ENCODE measurements around the gene ZKSCAN8. TPM values are rescaled to one million over a fixed set of nuclear protein-coding genes. Genes with fewer than 3 reads are reported as not detected.
"Not testable (repeated sequence)": the region's sequence is repeated elsewhere in the genome, so short reads cannot be mapped to it uniquely, and the experiment has no call there.

The ZKSCAN8 gene
- total RNA-seq (2014; rRNA removed), result 10.3 and 12.0 TPM in 2 replicates
- Bru-seq, nascent RNA, result percentile 93 among the genes with signal in this experiment
- percentile 88 among the genes with signal in this experiment for BruChase-seq, experiment 1, labeled RNA remaining after a 6-hour chase
- percentile 97 among the genes with signal in this experiment for BruChase-seq, experiment 2, labeled RNA remaining after a 2-hour chase
- long read RNA-seq, full-length matches to known transcripts, result 2 of 7 reads
- long read RNA-seq, partial matches to known transcripts, result 0 of 7 reads
- long read RNA-seq, other reads (novel, unspliced or antisense), result 5 of 7 reads

DNA sequence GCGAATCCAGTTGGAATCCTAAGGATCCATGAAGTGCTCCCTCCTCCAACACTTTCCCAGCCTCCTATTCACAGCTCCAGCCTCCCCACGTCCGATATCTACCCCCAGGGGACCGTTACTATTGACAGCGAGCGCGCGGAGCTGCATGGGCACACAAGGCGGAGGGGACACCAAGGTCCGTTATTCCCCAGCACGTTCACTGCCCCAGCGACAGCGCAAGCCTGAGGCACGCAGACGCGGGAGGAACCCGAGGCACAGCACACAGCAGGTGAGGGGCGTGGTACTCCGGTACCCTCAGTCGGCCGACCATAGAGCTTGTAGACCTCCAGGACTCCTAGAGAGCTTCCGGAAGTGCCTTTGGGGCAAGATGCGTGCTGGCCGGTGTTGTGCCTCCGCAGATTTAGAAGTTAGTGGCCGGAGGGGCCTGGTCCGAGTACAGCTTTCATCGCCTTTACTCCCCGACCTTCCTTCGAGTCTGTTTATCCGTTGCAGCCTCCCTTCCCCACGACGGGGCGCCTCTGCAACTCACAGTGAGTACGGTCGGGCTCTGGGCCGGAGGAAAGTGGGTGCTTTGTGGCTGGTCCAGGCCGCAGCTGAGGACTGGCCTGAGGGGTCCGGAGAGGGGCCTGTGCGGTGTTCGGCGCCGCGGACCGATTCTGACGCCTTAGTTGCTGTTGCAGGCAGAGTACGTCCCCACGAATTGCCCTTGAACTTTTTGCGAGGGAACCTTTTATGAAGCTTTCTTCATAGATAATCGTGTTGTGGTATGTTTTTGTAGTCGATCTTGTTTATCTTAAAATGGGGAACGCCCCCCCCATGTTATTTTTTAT, at the start of gene ZKSCAN8:
Gene ZKSCAN8, plus strand, starts transcription at position 384 of the 830 bp plus-strand sequence. CDS start 6,525 bp downstream, outside the sequence.
- Histone ChIP-seq H3F3A (ENCODE audit: low read length, unreplicated experiment) (no peaks in the 10 kb centered on the region), H3K4me3 (ENCODE audit: low read length) (peak within 1 kb of the TSS; percentile 82), H2AFZ (ENCODE audit: low read length) (peak within 1 kb of the TSS; percentile 99), H3K36me3 (ENCODE audit: low read depth, low read length) (peaks cover 22% of the 10 kb centered on the region; the same call in 1 of the 2 replicates), H4K20me1 (ENCODE audit: low read length) (peaks cover 12% of the 10 kb centered on the region), H3K79me2 (ENCODE audit: low read length) (peaks cover 49% of the 10 kb centered on the region), H3K9me3 (ENCODE audit: low read length) (no peaks in the 10 kb centered on the region), H3K27ac (ENCODE audit: low read length) (no peak within 1 kb of the TSS), H3K27me3 (ENCODE audit: low read length) (no peaks in the 10 kb centered on the region), H3K4me1 (ENCODE audit: insufficient read depth, low read length) (peaks cover 23% of the 10 kb centered on the region), H3K9ac (ENCODE audit: low read length) (peak within 1 kb of the TSS; percentile 87), H3K9me2 (replicated peaks; ENCODE audit: low read length) (no peaks in the 10 kb centered on the region), H3K4me2 (ENCODE audit: low read length) (peak within 1 kb of the TSS; percentile 90)
- CTCF ChIA-PET, result no interaction called here
- POLR2A ChIA-PET (ENCODE audit: unreplicated experiment), result interaction anchor here (0.6 to 0.7 kb wide), 2 partner anchors 37 to 347 kb away, joined by 3 to 22 read pairs; no protein-coding TSS in a partner anchor
- ATAC-seq (peak; percentile 88), DNase-seq (peak; percentile 93)
- TSS peak; percentile 62 for BruUV-seq (replicated peaks)
- TF ChIP-seq, protein P1, sequence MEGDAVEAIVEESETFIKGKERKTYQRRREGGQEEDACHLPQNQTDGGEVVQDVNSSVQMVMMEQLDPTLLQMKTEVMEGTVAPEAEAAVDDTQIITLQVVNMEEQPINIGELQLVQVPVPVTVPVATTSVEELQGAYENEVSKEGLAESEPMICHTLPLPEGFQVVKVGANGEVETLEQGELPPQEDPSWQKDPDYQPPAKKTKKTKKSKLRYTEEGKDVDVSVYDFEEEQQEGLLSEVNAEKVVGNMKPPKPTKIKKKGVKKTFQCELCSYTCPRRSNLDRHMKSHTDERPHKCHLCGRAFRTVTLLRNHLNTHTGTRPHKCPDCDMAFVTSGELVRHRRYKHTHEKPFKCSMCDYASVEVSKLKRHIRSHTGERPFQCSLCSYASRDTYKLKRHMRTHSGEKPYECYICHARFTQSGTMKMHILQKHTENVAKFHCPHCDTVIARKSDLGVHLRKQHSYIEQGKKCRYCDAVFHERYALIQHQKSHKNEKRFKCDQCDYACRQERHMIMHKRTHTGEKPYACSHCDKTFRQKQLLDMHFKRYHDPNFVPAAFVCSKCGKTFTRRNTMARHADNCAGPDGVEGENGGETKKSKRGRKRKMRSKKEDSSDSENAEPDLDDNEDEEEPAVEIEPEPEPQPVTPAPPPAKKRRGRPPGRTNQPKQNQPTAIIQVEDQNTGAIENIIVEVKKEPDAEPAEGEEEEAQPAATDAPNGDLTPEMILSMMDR (conservative IDR thresholded peaks at IDR 0.05; ENCODE audit: low read depth, low read length), result no peak
- TF ChIP-seq EZH2phosphoT487 (IDR thresholded peaks at IDR 0.05; ENCODE audit: borderline replicate concordance, low read length), result no peak
- TF ChIP-seq EZH2 (IDR thresholded peaks at IDR 0.05; ENCODE audit: low read length, unreplicated experiment), result no peak
- intact Hi-C loops (cut with micrococcal nuclease), result loop anchor here (1.0 kb wide), 2 partner anchors 17 to 111 kb away; partner anchors contain the start of genes ZKSCAN4 and ZSCAN16

DNA sequence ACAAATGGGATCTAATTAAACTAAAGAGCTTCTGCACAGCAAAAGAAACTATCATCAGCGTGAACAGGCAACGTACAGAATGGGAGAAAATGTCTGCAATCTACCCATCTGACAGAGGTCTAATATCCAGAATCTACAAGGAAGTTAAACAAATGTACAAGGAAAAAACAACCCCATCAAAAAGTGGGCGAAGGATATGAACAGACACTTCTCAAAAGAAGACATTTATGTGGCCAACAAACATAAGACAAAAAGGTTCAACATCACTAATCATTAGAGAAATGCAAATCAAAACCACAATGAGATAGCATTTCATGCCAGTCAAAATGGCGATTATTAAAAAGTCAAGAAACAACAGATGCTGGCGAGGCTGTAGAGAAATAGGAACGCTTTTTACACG, 39.5 kb upstream of the ZKSCAN8 start:
- H3K4me2 ChIP-seq (ENCODE audit: low read length); H3K27me3 ChIP-seq (ENCODE audit: low read length); H4K20me1 ChIP-seq (ENCODE audit: low read length); H3K36me3 ChIP-seq (ENCODE audit: low read depth, low read length); H3K9ac ChIP-seq (ENCODE audit: low read length); H3F3A ChIP-seq (ENCODE audit: low read length, unreplicated experiment); CTCF ChIA-PET; H3K27ac ChIP-seq (ENCODE audit: low read length); H3K4me1 ChIP-seq (ENCODE audit: insufficient read depth, low read length); H3K9me3 ChIP-seq (ENCODE audit: low read length); intact Hi-C loops (cut with micrococcal nuclease); BruUV-seq (replicated peaks); H3K9me2 ChIP-seq (replicated peaks; ENCODE audit: low read length); ATAC-seq; H3K4me3 ChIP-seq (ENCODE audit: low read length); POLR2A ChIA-PET (ENCODE audit: unreplicated experiment); DNase-seq; H2AFZ ChIP-seq (ENCODE audit: low read length); H3K79me2 ChIP-seq (ENCODE audit: low read length): not testable (repeated sequence)

DNA sequence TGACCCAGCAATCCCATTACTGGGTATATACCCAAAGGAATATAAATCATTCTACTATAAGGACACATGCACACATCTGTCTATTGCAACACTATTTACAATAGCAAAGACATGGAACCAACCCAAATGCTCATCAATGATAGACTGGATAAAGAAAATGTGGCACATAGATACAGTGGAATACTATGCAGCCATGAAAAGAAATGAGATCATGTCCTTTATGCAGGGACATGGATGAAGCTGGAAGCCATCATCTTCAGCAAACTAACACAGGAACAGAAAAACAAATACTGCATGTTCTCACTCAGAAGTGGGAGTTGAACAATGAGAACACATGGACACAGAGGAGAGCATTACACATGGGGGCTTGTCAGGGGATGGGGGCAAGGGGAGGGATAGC, 39.0 kb upstream of the ZKSCAN8 start:
- H3K27me3 ChIP-seq (ENCODE audit: low read length); H3K27ac ChIP-seq (ENCODE audit: low read length); H3F3A ChIP-seq (ENCODE audit: low read length, unreplicated experiment); H3K4me1 ChIP-seq (ENCODE audit: insufficient read depth, low read length); ATAC-seq; H3K79me2 ChIP-seq (ENCODE audit: low read length); H3K36me3 ChIP-seq (ENCODE audit: low read depth, low read length); H4K20me1 ChIP-seq (ENCODE audit: low read length); H3K9ac ChIP-seq (ENCODE audit: low read length); H2AFZ ChIP-seq (ENCODE audit: low read length); DNase-seq; H3K4me3 ChIP-seq (ENCODE audit: low read length); intact Hi-C loops (cut with micrococcal nuclease); POLR2A ChIA-PET (ENCODE audit: unreplicated experiment); CTCF ChIA-PET; H3K9me2 ChIP-seq (replicated peaks; ENCODE audit: low read length); H3K9me3 ChIP-seq (ENCODE audit: low read length); H3K4me2 ChIP-seq (ENCODE audit: low read length); BruUV-seq (replicated peaks): not testable (repeated sequence)

Measured in PC-3 (cell line).